LNCaP clone FGC (cell line): ENCODE results near the gene SKP1.
"Not testable (repeated sequence)": the region's sequence is repeated elsewhere in the genome, so short reads cannot be mapped to it uniquely, and the experiment has no call there.

Experiments
- DNase-seq: peaks from one replicate; pipeline ENCODE4 v3.0.0-alpha.2; 2011; ENCODE audit warnings: low read depth
- H3K4me3 ChIP-seq: 2 replicates; pipeline ENCODE4 v1.5.1; 2011; ENCODE audit warnings: mild to moderate bottlenecking, low read depth, low read length, control low read depth
- TF ChIP-seq, protein P1 (sequence below): IDR thresholded peaks from 2 replicates; pipeline ENCODE4 v1.5.1; 2012; ENCODE audit warnings: mild to moderate bottlenecking; ENCODE audit not compliant: control insufficient read depth, insufficient read depth; ENCODE audit errors: extremely low read depth

SKP1 gene

DNA sequence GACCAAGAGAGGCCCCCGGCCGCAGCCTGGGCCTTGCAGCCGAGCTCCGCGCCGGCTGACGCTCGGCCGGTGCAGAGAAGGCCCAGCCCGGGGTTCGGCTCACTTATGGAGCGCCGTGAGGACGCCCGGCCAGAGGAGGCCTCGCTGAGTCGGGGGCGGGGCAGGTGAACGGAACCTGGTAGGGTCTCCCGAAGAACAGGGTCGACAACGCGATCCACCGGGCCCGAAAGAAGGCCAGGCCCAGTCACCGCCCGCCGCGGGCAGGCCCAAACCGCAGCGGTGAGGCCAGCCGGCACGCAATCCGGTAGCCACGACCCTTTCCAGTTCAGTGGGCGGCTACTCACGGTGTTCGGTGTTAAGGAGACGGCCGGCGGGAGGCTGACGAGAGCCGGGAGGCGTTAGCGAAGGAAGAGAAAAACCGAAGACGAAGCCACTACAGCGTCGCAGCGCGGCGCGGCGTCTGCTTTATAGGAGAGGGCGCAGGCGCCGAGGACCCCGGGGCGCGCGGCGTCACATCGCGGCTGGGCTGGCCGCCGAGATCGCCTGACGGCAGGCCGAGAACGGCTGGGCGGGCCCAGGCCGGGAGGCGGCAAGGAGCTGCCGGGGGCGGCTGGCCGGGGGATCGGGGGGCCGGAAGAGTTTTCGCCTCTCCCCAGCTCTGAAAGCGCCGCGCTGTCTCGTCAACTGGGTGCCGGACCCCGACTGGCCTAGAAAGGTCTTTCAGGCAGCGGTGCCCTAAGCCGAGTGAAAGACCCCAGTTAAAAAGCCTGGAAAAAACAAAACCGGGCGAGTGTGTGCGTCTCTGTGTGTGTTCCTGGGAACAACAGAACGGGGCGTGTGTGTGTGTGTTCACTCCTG, at the start of gene SKP1:
TSS of gene SKP1 (minus strand) at position 440 of the 858 bp plus-strand sequence. CDS start 2,928 bp downstream, outside the sequence.
- peak within 1 kb of the TSS; percentile 90 for H3K4me3 ChIP-seq
- TF ChIP-seq, protein P1, sequence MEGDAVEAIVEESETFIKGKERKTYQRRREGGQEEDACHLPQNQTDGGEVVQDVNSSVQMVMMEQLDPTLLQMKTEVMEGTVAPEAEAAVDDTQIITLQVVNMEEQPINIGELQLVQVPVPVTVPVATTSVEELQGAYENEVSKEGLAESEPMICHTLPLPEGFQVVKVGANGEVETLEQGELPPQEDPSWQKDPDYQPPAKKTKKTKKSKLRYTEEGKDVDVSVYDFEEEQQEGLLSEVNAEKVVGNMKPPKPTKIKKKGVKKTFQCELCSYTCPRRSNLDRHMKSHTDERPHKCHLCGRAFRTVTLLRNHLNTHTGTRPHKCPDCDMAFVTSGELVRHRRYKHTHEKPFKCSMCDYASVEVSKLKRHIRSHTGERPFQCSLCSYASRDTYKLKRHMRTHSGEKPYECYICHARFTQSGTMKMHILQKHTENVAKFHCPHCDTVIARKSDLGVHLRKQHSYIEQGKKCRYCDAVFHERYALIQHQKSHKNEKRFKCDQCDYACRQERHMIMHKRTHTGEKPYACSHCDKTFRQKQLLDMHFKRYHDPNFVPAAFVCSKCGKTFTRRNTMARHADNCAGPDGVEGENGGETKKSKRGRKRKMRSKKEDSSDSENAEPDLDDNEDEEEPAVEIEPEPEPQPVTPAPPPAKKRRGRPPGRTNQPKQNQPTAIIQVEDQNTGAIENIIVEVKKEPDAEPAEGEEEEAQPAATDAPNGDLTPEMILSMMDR: no peak
- DNase-seq: no peak

DNA sequence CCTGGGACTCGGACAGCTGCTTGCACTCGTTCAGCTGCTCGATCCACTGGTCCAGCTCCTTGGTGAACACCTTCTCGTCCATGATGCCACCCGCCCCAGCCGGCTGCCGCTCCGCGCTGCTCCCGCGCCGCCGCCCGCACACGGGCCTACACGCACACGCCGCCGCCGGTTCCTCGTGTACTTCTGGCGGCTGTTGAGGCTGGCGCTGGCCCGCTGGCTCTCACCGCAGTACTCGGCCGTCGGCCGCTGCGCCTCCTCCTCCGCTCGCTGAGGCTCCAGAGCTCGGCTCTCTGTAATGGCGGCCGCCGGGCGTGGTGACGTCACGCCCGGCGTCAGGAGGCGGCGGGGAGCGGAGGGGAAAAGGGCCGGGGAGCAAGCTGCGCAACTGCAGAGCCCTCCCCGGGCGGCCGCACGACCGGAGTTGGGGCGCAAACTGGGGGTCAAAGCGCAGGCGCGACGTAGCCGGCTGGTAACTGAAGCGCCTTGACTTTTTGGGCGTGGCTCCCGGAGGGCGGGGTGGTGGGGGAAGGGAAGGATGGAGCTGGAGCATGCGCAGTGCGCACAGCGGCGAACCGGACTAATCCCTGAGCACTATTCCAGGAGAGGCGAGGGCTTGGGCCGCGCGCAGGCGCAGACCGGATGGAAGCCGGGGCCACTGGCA, 49.2 kb upstream of the SKP1 start, which contains the start of gene PPP2CA:
TSS of gene PPP2CA (minus strand) at position 294 of the 661 bp plus-strand sequence. CDS start at position 82, 212 bp downstream.
- peak; percentile 90 for DNase-seq
- peak within 1 kb of the TSS; percentile 99 for H3K4me3 ChIP-seq
- TF ChIP-seq, protein P1: no peak

DNA sequence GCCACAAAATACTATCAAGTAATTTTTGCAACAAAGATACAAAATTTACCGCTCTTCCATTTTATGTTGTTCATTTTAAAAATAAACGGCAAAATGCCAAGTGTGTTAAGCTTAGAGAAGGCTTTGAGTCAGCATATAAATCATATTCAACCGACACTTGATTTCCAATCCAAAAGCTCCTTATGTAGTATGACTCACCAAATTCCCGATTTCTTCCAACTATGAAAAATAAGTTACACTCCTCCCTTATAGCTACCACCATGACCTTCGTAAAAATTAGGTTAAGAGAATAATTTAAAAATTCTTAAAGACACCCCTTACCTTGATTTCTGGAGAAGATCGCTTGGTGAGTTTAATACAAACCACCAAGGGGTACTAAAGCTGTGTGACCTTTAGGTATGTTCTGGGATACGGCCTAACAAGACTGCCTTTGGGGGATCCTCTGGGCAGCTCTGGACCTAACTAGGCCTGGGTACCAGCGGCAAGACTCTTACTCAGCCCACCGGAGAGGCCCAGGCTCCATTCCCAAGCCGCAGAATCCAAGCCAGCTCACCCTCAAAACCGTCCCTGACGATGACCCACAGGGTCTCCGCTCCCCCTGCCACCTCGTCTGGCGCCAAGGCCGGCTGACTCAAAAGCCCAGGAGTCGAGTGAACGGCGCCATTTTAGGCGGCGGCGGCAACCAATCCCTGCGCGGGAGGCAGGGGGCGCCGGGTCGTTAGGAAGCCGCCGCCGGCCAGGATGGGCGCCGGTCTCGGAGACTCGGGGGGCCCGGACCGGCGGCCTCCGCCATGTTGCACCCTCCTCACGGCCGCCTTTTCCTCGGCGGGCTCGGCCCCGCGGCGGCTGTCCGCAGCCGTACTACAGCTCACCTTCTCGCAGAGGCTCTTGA, 48.4 kb upstream of the SKP1 start:
- H3K4me3 ChIP-seq: peak overlapping the region; percentile 99
- TF ChIP-seq, protein P1: peak; percentile 36
- no peak for DNase-seq

DNA sequence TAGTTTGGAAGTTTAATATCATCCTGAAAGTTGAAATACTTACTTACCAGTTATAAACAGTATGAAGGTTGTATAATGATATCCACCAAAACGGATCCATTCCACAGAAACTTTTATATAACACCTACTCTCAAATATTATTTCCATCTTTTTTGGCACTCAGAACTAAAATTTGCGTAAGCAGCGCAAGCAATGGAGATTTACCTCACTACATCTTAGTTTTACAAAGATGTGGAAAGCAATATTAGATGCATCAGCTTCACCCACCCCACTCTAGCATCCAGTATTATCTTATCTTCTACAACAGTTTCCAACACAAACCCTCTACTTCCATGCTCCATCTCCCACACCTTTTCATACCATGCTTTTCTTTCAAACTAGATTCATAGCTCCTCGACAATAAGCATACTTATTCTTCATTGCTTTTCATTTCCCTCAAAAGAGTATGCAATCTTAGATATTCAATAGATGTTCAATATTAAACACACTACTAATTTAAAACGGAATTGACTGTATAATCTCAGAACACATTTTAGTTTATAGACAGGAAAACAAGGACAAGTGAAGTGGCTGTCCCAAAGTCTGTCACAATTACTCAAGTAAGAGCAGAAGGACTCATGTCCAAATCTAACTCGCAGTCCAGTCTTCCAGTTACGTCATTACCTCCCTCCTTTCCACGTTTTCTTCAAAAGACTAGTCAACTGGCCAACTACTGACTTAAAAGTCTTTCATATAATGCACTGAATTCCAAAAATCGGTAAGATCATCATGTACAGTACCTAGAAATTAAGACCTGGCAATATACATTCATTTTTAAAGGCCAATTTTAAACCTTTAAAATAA, 46.9 kb upstream of the SKP1 start:
- TF ChIP-seq, protein P1: no peak
- H3K4me3 ChIP-seq: peak overlapping the region; percentile 99
- no peak for DNase-seq

DNA sequence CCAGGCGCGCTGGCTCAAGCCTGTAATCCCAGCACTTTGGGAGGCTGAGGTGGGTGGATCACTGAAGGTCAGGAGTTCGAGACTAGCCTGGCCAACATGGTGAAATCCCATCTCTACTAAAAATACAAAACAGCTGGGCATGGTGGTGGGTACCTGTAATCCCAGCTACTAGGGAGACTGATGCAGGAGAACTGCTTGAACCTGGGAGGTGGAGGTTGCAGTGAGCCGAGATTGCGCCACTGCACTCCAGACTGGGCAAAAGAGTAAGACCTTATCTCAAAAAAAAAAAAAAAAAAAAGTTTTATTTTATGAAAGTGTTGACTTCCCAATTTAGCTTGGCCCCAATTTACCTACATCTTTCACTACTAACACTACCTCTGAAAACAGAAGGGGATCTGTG, 44.9 kb upstream of the SKP1 start:
- not testable (repeated sequence) for H3K4me3 ChIP-seq, DNase-seq

DNA sequence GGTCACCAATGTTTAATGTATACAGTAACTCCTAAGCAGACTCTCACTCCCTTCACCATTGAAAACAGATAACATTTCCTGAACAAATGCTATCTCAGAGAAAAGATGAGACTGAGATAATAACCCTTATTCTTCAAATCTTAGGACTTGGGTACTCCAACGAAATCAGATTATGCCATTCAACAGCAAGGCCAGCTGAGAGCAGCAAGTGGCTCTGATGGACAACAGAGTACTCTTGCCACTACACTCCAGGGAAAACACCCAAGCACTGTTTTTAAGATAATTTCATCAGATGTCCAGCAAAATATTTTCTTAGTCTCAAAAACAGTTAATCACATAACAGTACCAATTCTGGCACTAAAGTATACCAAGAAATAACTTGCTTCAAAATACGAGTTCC, 39.0 kb upstream of the SKP1 start:
- DNase-seq: no peak
- no peak overlapping the region for H3K4me3 ChIP-seq

DNA sequence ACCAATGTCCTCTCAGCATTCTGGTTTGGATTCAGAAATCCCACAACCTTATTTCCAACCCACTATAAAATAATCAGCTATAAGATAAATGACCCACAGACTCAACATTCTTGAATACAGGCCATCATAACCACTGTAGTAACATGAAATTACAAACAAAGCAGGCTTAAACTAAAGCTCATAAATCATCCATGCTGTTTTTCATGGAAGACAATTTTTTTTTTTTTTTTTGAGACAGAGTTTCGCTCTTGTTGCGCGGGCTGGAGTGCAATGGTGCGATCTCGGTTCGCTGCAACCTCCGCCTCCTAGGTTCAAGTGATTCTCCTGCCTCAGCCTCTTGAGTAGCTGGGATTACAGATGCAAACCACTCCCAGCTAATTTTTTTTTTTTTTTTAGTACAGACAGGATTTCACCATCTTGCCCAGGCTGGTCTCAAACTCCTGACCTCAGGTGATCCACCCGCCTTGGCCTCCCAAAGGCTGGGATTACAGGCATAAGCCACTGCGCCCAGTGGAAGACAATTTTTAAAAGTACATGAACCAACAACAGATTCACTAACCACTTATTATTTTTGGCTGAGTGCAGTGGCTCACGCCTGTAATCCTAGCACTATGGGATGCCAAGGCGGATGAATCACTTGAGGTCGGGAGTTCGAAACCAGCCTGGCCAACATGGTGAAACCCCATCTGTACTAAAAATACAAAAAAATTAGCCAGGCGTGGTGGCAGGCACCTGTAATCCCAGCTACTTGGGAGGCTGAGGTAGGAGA, 34.7 kb upstream of the SKP1 start:
- not testable (repeated sequence) for H3K4me3 ChIP-seq, DNase-seq

More for the DNA sequence above, 39.0 kb upstream of the SKP1 start:
- TF ChIP-seq, protein P1: no peak
